GM18508 (cell line): ENCODE results near the gene WBP1.
"Not testable (repeated sequence)": the region's sequence is repeated elsewhere in the genome, so short reads cannot be mapped to it uniquely, and the experiment has no call there.

ENCODE experiments used
- ATAC-seq: cut with Tn5 transposase; IDR thresholded peaks from one replicate; pipeline ENCODE4 v1.9.1; 2021; ENCODE audit warnings: moderate number of reproducible peaks; ENCODE audit not compliant: insufficient read depth, unreplicated experiment

WBP1 gene

GRCh38 chr2:74426181-74426758 is 32.0 kb upstream of the WBP1 start:
- ATAC-seq = no peak

GRCh38 chr2:74427551-74427950 is 30.7 kb upstream of the WBP1 start:
- no peak for ATAC-seq

DNA sequence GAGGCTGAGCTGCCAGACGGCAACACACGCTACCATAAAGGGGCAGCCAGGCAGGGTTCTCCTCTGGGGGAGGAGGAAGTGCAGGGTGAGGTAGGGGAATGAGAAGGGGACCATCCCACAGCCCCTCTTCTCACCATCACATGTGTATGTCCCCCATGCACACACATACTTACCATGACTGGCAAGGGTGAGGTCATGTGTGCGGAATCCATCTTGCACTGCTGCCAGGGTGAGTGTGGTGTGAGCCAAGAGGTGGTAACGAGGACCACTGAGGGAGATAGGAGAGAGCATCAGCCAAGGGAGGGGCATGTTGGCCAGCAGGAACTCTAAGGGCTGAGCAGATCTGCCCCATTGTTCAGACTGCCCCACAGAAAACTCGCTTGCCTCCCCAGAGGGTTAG is 29.6 kb upstream of the WBP1 start:
- ATAC-seq = no peak

GRCh38 chr2:74429487-74430451 is 28.5 kb upstream of the WBP1 start:
- ATAC-seq = no peak

DNA sequence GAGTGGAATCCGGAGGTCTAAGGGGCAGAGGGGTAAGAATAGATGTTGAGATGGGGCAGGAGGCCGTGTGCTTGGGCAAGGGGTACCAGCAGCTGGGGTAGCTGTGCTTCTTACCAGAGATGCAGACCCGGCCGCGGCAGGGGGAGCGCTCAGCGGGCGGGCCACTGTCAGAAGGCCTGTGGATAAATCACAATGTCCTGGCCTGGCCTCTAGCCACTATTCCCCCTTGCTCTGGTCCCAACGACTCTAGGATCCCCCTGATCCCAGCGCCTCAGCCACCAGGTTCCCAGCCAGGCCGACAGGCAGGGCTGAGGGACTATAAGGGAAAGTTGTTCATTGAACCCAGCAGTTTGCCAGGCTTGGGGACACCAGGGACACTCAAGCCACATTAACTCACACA is 27.7 kb upstream of the WBP1 start:
- ATAC-seq = no peak

GRCh38 chr2:74436111-74436805 is 22.0 kb upstream of the WBP1 start:
- ATAC-seq = no peak

GRCh38 chr2:74436848-74437695 is 21.2 kb upstream of the WBP1 start:
- no peak for ATAC-seq

DNA sequence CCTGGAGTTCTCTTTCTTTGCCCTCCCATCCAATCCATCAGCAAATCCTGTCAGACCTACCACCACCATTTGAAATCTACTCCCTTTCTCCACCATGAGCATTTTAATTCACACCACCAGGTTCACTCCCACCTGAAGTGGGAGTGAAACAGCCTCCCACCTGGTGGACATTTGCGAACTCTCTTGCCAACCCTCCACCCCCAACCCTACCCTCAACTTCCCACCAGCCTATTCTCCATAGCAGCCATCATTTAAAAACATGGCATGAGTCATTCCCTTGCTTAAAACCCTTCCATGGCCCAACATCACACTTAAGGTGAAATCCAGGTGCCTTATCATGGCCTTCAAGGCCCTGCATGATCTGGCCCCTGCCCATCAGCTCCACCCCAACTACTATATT is 20.0 kb upstream of the WBP1 start:
- ATAC-seq = no peak

DNA sequence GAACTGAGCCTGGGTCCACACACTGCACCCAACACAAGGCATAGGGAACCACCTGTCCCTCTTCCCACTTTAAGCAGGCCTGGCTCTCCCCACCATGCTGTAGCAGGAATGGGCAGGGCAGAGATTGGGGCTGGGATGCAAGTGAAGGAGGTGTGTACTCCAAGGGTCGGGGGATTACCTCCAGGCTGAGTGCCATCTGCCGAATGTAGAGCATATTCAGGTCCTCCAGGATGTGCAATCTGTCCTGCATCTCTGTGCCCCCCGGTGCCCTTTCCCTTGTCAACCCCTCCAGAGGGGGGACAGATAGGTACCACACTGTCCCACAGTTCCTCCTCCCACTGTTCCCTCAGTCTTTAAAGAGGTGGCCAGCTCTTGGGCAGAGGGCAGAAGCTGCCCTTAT is 18.9 kb upstream of the WBP1 start:
- no peak for ATAC-seq

DNA sequence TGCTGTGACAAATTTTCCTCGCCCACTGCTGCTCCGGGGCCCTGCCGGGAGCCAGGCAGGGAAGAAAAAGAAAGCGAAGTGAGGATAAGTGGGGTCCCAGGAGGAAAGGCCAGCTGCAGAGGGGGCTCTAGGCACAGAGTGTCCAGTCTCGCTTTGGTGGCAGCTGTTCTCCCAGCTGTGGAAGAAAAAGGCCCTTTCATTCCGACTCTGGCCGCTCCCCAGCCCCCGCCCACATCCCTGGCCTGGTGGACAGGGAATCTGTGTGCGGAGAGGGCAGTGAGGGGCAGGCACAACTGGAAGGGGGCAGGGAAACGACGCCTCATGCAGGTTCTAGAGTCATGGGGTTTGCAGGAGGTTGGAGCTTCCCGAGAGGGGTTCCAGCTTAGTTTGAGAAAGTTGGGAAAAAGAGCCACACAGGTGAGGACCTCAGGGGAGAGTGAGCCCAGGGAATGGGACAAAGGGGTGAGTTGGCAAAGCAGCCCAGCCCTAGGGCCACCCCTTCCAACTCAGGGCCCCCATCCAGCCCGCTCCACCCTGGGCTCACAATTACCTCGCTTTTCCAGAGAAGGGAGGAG is 18.3 kb upstream of the WBP1 start:
- no peak for ATAC-seq

GRCh38 chr2:74440378-74441169 is 17.7 kb upstream of the WBP1 start:
- no peak for ATAC-seq

- no peak for ATAC-seq
Measured at GRCh38 chr2:74441170-74441689, 17.0 kb upstream of the WBP1 start.

DNA sequence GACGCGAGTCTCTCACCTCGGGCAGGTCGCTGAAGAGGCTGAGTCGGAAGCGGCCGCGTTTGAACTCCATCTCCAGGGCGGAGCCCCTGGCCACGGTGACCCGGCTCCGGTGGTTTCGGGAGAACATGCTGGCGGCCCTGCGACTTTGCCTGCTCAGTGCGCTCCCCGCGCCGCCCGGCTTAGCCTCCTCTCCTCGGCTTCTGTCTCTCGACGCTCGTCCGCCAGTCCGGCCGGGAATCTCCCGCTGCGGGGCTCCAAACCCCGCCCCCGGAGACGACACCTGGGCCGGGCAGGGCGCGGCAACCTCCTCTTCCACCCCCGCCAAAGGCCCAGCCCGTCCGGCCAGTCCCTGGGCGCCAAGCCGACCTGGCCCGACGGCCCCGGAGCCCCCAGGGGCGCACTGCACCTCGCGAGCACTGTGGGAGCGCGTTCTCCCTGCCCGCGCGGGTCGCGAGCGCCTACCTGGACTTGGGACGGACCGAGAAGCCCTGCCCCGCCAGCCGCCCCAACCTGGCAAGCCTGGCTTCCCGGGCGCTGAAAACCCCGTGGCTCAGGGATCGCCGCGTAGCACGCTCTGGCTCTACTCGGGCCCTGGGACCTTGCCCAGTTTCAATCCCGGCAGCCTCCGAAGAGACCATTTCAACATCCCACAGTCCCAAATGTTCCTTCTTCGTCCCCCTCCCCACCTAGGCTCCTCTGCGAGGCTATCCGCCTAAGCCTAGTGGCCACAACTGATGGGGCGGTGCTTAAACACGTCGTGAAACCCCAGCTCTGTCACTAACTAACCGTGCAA is 16.4 kb upstream of the WBP1 start, which contains the start of gene RTKN:
TSS of gene RTKN (minus strand) at position 248 of the 793 bp plus-strand sequence. CDS start at position 127, 121 bp downstream.
- peak; percentile 47 for ATAC-seq

DNA sequence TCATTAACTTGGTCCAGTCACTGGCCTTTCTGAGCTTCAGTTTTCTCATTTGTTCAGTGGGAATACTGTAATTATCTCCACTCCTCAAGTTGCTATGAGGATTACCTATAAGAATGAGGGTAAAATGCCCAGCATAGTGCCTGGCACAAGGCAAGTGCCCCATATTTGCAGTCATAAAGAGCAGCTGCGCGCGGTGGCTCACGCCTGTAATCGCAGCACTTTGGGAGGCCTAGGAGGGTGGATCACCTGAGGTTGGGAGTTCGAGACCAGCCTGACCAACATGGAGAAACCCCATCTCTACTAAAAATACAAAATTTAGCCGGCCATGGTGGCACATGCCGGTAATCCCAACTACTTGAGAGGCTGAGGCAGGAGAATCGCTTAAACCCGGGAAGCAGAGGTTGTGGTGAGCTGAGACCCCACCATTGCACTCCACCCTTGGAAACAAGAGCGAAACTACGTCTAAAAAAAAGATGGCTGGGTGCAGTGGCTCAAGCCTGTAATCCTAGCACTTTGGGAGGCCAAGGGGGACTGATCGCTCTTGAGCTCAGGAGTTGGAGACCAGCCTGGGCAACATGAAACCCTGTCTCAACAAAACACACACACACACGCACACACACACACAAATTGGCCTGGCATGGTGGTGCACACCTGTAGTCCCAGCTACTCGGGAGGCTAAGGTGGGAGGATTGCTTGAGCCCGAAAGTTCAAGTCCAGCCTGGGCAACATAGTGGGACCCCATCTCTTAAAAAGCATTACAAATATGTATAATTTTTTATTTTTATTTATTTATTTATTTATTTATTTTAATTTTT is 15.5 kb upstream of the WBP1 start:
- ATAC-seq = not testable (repeated sequence)

DNA sequence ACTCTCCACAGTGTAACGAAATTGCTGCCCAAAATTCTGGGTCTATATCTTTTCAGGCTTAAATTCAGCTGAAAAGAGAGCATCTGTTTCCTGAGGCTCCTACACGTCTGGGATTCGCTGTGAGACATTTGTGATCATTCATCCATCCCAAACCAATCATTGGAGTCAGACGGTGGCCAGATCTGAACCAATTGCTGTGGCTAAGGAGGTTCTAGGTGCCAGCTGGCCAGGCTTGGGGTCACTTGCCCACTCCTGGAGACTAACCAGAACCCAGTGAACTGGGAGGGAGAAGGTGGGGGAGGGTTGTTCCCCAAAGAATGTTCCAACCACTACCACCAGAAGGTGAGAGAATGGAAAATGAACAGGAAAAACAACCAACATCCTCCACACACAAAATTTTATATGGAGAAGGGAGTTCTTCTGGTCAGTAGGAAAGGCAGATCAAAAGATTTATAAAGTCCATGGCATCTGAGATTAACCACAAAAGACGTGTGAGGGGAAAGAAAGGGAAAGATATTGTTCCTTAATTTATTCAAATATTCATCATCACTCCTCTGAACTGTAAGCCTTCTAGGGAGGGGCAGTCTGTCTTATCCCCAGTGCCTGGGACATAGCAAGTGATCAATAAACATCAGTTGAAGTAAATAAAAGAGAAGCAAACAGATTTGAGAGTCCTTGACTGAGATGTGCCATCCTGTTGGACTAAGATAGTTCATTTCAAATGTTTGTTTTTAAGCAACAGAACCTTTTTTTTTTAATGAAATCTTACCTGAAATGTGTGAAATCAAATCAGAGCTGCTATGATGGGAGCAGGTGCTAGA is 13.5 kb upstream of the WBP1 start:
- ATAC-seq = no peak

DNA sequence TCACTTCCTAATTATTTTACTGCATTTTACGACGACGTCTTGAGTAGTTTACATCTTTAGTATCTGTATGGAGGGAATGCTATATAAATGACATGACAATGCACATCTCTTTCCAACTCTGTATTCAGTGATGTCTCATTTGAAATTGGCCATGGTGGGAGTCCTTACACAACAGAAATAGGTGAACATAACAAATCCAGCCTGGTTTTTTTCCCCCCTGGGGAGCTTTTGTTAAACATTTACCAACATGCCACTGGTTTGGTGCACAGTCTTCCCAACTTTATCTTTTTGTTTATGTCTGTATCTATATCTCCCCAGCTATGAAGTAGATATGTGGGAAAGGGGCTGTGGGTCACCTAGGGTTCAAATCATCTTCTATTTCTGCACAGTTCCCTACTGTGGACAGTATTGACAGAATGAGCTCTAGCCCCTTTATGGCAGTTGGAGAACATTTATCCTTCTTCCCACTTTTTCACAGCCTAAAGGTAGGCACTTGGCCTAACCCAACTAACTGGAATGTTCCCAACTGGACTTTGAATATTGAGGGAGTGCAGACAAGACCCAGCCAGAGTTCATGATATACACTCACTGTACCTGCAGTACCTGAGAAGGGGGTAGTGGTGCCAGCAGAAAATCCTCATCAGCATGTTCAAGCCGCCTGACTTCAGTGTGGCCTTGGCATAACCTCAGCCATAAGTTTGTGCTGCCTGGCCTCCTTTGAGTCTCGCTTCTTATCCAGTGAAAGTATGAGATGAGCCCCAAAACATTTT is 10.8 kb upstream of the WBP1 start:
- ATAC-seq = no peak
